Stimulated activated CD4-positive, alpha-beta T cell treated with anti-CD3 and anti-CD28 coated beads, Interleukin-2, amount 100 ng/mL, for 48 hours (primary cell): Measurements from ENCODE around the gene SETBP1.
A peak's percentile ranks its signal among the peaks of the same experiment; 100 is the strongest.

Experiments
- DNase-seq, 2 donors: peaks; one replicate each; pipeline ENCODE4 v3.0.0-alpha.2; 2020

The SETBP1 gene

DNA sequence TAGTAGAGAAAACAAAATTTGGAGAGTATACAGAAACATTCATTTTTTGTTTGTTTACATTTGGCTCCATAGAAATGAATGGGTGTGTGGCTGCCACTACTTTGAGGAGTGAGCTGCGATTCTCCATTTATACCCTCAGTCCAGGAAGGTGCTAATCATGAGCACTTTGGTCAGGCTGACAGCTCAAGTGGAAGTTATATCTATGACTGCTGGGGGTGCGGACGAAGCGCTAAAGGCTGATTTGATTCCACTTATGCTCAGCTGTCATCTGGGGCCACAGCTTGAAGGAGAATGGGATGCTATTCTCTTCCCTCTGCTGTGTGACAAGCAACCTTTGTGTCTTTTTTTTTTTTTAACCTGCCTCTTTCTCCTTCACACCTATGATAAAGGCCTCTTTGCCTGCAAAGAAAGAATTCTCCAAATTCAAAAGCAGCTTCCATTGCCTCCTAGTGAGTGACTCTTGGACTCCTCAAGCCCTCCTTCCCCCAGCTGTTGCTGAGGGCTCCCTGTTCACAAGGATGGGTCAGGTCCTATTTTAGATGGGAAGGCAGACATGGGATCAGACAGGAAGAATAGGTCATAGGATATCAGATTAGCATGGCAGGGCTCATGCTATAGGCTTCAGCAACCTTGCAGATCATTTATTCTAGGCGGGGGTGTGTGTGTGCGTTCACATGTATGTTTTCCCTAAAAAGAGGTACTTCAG lies 201.6 kb downstream of the SETBP1 start:
- DNase-seq: no peak

DNA sequence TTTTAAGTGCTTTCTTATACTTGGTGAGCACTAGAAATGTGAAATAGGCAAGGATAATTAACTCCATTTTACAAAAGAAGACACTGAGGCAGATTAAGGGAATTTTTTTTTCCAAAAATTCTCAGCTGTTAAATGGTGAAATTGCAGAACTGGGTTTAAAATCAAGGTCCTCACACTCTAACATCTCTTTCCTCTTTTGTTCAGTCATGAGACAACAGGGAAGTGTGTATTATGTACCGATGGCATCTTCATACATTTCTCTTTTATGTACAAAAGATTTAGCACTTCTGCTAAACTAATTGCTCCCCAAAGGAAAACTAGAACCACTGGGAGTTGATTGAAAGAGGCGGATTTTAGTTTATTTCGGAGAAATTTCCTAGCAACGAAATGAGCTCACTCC lies 203.0 kb downstream of the SETBP1 start:
- no peak for DNase-seq

DNA sequence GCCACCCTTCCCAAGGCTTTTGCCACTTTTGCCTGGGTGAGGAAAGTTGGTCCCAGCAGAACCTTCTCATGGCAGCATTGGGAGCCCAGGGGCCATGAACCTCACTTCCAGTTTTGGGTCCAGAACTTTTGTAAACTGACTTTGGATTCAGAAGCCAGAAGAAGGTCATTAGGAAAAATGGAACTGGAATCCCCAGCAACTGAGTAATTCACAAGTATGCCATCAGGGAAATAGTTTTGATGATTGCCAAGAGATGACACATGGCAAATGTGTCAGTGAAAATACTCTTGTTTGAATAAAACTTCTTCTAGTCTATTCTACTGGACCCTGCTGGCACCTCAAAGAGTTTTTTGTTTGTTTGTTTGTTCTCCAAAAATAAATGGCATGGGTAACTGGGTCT lies 203.7 kb downstream of the SETBP1 start:
- DNase-seq: no peak

DNA sequence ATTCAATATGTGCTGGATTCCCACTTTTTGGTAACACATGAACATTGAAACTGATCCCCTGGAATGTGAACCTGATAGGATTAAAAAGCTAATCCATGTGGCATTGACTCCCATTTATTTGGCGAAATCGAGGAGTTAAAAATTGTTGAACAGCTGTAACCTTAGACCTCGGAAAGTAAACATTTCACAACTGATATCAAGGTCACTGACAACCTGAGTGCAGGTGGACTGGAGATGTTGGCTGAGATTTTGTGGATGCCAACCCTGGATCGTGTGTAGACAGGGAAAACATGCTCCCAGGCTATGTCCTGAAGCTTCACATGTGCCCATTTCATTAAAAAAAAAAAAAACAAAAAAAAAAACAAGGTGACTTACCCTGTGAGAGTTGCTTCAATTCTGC lies 204.8 kb downstream of the SETBP1 start:
- no peak for DNase-seq

DNA sequence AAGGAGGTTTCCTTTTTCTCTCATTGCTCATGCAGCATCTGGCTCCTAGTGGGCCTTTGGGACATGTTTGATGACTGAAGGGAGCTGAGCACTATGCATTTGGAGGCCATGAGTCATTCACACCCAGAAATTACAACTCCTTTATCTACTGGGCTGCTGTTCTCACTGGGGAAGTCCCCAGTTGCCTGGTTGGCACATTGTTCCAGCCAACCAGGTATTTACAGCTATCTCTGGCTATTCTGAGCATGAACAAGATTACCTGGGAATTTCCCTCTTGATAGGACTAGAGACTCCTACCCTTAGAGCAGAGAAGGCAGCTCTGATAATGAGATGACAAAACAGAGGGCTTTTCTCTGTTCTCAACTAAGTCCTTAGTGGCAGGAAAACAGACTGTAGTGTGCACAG lies 206.5 kb downstream of the SETBP1 start:
- DNase-seq: peak; percentile 33 to 38

DNA sequence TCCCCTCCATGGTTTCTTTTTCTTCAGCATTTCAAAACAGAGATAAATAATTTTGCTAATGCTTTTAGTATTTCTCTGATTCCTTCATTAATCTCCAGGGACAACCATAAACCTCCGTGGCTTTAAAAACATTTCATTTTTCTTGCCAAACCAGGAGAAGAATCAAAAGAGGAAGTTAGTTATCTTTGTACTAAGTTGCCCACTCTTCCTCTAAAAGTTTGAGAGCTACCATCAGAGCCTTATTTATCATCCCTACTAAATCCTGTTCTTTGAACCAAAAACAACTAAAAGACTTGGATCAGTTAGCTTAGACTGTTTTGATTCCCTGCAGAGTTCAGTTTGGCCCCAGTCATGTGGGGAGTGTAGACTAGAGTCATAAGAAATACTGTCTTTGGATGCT lies 208.4 kb downstream of the SETBP1 start:
- no peak for DNase-seq

DNA sequence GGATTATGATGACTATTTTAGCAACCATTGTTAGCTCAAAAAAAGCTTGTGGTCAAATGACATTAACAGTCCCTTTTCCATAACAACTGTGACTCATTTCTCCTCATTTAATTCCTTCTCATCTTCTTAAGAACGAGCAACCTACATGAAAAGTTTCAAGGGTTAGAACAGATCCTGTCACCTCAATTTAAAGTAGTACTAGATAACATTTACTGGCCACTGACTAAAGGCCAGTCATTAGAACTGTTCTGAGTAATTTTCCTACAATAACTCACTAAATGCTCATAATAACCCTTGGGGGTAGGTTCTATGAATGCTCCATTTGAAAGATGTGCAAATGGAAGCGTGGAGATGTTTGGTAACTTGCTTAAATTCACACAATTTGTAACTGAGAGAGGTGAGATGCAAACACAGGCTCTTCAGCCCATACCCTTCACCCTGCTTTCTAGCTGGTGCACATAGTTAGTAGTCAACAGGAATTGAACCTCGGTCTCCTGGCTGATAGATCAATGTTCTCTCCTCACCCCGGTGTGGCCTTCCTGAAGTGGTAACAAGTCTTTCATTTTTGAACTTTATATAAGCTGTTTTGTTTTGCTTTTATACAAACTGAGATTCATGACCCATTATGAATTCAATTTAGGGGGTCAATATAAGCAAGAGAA lies 212.5 kb downstream of the SETBP1 start:
- DNase-seq: no peak

DNA sequence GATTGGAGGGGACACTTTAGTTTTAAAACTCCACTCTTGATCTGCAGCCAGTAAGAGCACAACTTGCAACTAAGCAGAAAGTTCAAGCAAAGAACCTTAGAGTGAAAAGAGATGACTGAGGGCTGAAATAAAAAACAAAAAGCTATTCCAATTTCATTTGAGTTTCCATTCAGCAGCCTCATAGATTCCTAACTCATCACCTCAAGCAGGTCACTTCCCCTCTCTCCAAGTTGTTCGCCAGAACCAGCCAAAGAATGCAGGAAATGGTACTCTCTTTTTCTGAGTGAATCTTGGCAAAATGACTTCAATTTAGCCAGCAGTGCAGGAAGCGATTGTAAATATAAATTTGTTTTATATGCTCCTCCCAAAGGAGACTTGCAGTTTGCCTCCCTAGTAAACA lies 213.3 kb downstream of the SETBP1 start:
- DNase-seq: no peak

DNA sequence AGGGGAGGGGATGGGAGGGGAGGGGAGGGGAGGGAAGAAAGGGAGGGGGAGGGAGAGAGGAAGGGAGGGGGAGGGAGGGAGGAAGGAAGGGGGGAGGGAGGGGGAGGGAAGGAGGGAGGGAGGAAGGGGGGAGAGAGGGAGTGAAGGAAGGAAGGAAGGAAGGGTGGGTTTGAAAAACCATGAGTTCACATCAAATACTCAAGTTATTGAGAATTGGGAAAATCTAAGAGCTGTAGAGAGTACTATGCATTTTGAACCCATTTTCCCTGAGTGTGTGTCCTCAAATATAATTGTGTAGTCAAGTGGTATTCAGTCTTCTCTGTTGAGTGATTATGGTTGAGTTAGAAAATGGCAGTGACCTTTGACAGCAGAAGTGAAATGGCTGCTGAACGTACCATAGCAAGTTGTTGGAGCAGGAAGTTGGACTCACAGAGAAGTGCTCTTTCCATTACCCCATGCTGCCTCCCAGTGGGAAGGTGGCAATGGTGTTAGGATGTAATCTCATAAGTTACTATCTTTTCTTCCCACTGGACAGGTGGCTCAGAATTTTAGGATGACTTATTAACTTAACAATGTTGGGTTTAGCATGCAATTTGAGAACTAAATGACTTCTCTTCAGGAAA lies 214.6 kb downstream of the SETBP1 start:
- DNase-seq: peak in 1 of 2 donors; percentile 12

DNA sequence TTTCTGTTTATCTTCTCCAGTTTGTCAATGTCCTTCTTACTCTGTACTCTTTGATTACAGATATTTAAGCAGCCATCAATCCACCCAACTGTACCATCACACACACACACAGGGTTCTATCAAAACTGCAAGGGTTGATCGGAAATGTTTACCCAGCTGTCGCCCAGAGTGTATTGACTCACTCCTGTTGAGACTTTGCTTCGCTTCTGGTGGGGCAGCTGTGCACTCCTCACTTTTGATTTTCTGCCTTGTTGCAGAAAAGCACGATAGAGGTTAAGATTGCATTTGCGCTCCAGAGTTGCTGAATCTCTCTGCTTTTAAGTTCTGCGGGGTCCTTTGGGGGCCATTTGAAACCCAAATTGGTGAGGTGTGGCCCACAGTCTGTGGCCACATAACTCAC lies 216.2 kb downstream of the SETBP1 start:
- DNase-seq: no peak

DNA sequence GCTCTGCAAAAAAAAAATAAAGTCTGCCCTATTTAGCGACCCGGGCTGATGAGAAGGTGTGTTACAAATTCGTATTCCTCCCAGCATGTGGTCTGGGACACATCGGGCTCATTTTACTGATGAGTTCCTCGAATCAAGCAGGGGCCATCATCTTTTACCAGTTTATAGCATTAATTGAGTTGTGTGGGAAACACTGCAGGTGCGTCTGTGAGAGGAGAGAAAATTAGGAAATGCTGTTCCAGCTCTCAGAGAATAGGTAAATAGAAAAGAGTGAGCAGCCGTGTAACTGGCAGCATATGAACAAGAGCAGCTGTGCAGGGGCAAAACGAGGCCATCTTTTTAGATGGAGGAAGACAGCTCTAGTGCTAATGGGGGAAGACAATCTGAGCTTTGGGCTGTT lies 216.7 kb downstream of the SETBP1 start:
- DNase-seq: no peak

DNA sequence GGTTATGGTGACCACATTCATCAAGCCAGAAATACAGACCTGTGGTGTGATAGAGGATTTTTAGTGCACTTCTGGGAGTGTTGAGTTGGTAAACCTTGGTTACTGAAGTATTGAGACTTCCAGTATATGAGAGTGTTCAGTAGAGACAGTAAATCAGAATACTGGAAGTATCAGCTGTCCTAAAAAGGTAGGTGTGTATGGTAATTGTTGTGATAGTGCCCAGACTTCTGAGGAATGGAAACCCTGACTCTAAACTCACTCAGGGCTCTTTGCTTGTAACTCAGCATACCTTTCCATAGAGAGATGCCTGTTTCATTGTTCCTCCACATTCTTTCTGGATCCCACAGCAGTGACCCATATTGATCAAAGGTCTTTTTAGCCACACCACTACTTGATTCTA lies 217.1 kb downstream of the SETBP1 start:
- DNase-seq: no peak

DNA sequence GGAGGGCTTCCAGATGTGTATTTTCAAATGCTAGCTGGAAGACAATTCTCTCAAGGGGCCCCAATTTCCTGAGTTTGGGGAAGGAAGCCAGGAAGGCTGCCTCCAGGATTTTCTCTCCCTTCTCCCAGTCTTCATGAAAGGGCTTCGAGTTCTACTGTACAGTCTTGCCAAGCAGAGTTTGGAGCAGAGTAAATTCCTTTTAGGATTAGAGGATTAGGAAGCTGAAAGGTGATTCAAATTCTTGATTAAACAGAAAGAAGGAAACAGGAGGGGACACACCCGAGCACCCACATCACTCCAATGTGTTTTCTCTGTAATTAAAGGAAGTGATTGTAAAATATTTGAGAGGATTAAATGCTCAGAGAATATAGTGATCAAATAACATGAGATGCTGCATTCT lies 217.8 kb downstream of the SETBP1 start:
- DNase-seq: no peak

DNA sequence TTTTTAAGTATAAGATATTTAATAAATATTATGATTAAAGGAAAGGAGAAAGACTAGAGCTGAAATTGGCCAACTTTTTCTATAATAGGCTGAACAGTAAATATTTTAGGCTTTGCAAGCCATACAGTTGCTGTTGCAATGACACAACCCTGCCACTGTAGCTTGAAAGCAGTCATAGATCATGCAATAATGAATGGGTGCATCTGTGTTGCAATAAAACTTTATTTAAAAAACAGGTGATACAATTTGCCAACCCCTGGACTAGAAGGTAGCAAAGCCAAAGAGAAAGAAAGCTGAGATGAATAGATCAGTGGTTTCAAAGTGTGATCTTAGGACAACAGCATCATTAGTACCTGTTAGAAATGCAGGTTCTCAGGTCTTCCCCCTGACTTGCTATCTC lies 219.1 kb downstream of the SETBP1 start:
- no peak for DNase-seq

DNA sequence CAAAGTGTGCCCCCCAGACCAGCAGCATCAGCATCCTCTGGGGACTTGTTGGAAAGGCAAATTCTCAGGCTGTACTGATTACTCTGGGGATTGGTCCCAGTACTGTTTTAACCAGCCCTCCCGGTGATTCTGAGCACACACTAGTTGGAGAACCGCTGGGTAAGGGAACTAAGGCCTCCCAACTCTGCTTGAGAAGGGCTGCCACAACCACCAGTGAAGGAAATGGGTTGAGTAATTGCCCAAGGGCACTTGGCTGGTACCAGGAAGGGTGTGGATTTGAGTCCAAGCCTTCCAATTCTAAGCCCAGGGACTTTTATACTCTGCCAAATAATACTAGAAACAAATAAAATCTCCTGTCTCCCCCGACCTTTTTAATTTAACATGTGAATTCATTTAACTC lies 219.9 kb downstream of the SETBP1 start:
- DNase-seq: no peak

DNA sequence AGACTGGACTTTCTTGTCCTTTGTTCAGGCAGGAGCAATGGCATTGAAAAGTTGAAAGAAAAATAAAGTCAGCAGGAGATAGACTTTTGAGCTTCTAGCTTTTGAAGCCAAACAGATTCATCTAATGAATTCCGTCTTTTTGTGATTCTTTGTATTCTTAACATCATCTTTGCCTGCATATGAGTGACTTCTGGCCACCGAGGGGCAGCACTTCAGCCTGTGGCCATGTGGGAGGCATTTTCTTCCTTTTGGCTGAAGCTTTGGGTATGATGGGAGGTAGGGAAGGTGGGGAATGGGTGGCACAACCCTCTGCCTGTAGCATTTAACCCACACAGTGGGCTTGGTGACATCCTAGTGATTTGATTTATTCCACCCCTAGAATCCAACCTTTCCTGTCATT lies 220.6 kb downstream of the SETBP1 start:
- DNase-seq: no peak

DNA sequence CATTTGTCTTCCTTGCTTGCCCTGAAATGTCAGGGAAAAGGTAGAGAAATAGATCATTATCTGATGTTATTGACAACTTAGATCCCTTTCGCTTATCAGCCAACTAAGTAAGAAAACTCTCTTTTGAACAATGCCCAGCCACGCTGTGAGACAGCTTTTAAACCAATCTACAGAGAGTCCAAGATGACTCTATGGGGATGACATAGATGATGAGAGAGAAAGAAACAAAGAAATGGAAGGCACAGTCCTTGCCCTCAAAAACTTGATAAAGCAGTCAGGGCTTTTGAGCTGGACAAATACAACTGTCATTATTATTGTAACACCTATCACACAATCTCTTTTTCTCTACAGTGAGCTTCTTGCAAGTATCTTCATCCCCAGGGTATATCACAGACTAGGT lies 222.6 kb downstream of the SETBP1 start:
- no peak for DNase-seq

DNA sequence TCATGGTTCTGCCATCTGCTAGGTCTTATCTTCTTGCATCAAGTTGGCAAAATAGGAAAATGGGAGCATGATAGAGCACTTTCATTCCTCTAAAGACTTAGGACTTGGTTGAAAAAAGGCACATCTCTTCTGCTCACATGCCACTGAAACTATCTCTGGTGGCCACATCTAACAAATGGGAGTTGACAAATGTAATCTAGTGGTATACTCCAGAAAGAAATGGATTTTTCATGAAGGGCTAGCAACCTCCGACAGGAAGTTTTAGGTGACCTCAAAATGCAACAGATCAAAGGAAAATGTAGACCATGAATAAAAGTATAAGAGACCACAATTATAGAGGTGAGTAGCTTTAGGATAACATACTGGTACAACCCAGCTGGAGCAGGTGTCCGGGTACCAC lies 224.1 kb downstream of the SETBP1 start:
- DNase-seq: no peak

DNA sequence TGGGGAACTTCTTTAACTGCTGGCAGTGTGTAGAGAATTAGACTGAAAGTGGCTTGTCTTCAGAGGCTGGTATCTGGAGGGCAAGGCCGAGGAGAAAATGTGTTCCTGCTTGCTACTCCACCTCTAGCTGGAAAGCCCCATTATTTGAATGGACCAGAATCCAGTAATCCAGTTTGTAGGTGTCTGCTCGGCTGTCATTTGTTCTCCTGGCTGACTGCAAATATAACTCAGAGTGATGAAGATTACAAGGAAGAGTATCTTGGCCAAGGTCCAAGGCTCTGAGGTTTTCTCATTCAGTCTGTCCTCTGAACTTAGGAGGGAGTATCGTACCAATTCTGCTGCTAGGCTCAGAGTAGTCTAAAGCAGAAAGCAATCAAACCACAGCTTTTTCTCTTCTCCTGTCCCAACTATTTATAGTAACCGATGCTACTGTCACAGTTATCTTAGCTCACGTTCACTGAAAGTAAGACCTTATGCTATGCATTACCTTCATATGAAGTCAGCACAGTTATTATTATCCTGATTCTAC lies 228.6 kb downstream of the SETBP1 start:
- DNase-seq: no peak

DNA sequence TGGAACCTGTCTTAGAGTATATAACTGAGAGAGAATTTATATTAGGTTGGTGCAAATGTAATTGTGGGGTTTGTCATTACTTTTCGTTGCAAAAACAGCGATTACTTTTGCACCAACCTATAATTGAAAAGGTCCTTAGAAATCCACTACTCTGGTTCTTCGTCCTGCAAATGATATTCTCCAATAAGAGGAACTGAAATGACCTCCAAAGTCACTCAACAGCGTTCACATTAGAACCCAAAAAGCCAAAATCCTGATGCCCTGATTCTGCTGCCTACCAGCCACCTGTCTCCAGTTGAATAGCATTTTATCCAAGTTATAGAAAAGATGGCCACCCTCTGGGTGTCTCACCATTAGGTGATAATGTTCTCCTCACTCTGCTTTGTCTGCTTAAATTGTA lies 230.6 kb downstream of the SETBP1 start:
- no peak for DNase-seq

DNA sequence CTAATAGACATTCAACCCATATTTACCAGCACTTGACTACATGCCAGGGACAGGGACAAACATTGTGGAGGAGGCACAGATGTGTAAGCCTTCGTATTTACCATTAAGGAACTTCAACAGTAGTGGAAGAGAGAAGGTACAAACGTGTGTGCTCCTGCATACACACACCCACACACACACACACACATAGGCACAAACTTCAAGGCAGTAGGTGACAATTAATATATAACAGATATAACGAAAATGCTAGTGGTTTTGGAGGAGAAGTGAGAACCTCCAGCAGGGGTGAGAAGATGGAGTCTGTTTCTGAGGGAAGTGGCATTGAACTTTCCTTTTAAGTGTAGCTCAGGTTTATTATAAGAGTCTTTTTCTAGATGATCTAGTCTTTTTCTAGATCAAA lies 231.1 kb downstream of the SETBP1 start:
- no peak for DNase-seq

DNA sequence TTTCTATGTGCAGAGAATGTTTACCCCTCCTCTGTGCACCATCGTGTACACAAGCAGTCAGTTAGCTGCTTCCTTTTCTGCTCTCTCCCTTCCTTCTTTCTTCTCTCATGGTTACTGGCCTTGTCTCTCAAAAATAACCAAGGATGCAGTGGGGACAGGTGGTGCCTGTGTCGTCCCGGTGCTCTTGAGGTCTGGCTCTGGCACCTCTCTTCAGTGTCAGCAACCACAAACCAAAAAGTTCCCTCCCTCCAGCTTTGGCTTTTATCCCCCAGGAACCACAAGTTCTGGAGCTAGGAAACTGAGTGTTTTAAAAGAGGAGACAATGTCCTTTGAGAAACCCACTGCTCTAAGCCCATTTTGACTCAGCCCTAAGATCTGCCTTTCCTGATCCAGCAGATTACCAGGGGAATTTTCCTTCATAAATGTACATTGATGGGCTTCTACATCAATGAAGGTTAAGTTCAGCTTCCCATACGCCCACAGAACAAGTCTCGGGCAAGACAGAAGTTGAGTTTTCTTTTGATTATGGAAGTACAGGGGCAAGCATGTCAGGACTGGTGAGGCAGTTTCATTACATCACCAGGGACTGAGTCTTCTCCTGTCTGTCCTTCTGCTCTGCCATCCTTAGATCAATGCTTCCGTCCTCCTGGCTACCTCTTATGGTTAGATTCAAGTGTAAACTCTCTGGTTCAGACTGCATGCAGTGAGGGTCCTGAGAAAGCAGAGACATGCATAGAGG lies 232.2 kb downstream of the SETBP1 start:
- no peak for DNase-seq

DNA sequence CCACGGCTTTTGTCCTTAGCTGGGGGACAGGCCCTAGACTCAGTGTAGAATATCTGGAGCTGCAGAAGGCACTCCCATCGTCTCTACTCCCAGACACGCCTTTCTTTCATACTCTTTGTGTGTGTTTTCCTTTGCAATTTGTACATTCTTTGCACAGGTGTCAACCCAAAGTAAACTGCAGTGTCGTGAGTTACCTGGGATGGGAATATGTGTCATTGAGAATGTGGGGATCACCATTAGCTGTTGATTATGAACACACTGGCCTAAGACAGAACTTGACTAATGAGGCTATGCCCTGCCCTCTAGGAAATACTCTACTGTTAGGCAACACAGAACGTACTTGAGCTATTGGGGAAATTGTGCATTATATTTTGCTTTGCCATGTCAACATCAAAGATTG lies 233.3 kb downstream of the SETBP1 start:
- DNase-seq: no peak

DNA sequence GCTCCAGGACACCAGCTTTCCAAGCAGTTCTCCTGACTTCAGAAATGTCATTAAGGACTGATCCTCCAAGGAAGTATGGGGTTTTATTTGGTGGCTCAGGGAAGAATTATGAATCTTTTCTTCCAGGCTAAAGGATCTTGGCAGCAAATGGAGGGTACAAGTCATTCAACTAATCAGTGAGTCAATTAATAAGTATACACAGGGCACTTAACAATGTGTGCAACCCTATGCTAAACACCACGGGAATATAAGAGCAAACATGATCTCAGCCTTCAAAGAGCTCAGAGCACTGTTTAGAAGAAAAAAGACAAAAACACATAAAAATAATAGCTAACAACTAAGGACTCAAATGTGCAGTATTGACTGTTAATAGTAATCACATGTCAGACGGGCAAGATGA lies 234.5 kb downstream of the SETBP1 start:
- DNase-seq: no peak
